Limb (tissue), 2 donors: ENCODE results near the gene FCRL1.

Experiments
- DNase-seq, 2 donors: peaks; one replicate each; pipeline ENCODE4 v3.0.0-alpha.2; 2016; ENCODE audit errors: extremely low spot score in 2 of 2

FCRL1 gene

DNA sequence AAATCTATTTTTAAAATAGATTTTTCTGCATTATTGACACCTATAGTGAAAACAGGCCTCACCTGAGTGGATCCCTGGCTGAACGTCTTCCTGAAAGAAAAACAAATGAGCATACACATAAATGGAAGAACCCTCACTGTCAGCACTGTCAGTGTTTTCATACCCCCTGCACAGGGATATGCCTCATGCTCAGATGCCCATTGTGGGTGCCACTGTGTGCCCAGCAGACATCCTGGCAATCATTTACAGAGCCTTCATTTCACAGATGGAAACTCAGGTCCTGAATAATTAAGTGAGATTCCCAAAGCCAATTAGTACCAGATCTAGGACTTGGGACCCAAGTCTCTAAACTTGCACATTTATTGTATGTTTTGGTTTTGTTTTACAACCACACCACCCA, 19.9 kb downstream of the FCRL1 start:
- no peak for DNase-seq

DNA sequence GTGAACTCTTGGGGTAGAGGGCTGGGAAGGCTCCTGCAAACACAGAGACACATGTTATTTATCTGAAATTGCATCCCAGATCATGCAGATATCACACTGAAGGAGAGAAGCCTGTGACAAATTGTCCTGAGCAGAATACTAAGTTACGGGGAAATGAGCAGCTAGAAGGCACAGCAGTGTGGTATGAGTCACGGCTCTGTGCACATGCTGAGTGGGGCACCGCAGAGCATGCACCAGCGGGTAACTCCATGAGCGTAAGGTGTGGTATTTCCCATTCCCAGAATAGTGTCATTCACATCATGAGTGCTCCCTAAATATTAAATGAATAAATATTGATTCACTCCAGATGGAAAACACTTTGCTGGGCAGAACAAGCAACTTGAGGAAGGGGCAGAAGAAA, 21.7 kb downstream of the FCRL1 start:
- DNase-seq: no peak

DNA sequence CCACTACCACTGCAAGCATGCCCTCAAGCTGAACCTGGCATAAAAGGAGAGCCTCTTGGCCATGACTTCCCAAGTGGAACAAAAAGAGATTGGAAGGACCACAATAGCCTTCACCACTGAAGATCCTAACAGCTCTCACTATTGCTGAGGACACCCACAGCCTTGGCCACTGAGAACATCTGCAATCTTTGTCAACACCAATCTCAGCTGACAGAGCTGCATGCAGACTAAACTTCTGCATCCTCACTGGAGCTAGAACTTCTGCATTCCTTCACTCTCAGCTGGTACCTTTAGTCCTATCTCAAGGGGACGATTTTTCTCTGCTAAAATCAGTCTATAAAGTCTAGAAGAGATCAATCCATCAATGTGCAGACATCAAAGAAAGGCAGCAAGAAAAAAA, 34.7 kb downstream of the FCRL1 start:
- no peak for DNase-seq

DNA sequence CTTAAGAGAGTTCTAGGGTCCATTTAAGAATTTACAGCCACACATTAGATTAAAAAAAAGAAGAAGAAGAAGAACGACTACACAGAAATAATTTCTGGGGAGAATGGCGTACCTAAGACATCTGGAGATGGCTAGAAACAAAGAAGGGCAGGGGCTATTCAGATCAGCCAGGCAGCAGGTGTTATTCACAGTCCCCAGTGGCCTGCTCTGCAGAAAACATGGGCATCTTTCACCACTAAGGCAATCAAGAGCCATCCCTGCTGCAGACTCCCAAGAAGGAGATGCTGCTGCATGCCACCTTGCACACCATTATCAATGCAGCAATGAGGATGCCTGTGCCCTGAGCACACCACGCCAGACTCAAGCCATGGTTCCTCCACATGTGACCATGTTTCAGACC, 35.1 kb downstream of the FCRL1 start:
- DNase-seq: no peak

DNA sequence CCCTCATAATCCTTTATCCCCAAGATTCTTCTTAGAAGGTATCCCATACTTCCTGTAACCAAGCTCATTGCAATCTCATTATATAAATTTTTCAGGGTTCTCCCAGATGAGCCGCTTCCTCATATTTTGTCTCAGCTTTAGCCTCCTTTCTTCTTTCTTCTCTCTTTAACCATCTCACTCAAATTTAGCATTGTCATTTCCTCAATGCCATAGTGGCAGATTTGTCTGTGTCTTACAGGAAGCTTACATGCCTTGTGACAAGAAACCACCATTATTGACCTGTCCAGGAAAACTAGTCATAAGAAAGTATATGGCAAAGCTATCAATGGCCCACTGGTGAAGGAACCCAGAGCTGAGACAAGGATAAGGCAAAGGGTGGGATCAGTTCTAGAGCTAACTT, 37.0 kb downstream of the FCRL1 start:
- no peak for DNase-seq

DNA sequence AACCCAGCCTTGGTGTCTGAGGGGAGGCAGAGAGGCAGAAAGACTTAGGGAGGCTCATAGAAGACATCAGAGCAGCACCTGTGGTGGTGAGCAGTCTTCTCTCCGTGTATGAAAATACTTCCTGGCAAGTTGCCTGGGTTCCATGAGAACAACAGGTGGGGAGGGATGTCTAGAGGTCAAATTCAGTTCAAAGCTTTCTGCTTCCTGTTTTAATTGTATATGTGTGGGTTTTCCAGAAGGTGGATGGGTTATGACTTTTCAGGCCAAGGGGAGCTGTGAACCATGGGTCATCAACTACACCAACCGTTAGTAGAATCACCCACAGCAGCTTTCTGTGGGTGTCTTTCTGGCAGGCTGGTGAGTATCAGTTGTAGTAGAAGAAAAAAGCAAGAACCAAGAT, 38.9 kb downstream of the FCRL1 start:
- DNase-seq: no peak

DNA sequence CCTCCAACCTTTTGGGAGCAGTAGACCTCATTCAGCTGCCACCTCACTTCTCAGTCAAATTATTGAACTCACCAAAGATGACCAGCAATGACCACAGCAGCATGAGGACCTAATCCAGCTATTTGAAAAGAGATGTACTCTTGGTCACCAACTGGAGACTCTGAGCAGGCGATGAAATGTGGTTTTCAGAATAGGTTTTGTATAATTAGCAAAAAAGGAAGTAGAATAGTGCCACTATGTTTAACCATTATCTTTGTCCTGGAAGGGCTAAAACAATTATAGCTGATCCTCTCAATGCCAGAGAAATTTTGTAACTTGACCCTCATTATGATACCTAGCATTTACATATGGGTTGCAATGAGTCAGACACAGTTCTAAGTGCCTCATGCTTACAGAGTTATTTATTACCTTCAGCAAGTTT, 42.9 kb downstream of the FCRL1 start, which contains the start of gene FCRL2:
Gene FCRL2 (minus strand): TSS at position 162 of the 421 bp plus-strand sequence. CDS start 59 bp downstream, at position 103.
- DNase-seq: no peak

DNA sequence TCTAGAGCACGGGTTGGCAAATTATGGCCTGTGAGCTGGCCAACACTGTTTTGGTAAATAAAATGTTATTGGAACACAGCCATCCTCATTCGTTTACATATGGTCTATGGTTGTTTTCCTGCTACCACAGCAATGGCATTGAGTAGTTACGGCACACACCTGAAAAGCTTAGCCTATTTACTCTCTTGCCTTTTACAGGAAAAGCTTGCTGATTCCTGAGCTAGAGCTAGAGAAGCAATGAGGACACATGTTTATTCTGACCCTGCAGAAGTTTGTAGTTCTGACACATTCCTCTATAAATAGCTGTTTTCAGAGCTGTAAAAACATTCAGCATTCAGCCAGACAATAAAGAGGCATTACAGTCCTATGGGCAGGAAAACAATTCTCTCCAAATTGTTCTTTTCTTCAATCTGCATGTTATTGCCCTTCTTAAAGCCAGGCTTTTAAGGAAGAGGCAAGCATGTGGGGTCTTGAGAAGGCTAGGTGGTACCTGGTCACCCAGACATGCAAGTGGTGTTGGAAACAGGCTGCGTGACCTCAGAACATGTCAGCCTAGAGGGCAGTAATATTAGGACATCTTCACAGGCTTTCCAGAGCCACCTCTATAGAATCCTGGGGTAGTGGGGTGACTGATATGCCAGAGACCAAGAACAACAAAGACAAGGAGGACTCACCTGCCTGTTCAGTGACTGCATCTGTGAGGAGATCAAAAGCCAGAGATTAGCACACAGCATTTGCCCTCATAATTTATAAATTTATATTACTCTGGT, 44.6 kb downstream of the FCRL1 start:
- no peak for DNase-seq

DNA sequence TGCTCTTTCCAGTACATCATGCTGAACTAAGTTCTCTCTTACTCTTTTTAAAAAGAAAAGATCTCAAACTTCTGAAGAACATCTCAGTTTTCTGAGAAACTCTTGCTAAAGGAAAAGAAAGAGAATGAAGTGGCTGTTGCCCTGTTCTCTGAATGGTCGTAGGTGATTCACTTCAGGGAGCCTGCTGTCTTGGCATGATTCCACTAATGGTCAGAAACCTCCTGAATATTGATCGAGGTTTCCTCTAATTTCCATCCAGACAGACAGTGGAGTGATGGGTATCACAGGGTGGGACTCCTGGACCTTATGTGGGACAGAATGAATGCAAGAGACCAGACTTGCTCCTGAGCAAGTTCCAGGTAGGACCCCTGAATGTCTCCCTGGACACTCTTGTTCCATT, 45.5 kb downstream of the FCRL1 start:
- no peak for DNase-seq

DNA sequence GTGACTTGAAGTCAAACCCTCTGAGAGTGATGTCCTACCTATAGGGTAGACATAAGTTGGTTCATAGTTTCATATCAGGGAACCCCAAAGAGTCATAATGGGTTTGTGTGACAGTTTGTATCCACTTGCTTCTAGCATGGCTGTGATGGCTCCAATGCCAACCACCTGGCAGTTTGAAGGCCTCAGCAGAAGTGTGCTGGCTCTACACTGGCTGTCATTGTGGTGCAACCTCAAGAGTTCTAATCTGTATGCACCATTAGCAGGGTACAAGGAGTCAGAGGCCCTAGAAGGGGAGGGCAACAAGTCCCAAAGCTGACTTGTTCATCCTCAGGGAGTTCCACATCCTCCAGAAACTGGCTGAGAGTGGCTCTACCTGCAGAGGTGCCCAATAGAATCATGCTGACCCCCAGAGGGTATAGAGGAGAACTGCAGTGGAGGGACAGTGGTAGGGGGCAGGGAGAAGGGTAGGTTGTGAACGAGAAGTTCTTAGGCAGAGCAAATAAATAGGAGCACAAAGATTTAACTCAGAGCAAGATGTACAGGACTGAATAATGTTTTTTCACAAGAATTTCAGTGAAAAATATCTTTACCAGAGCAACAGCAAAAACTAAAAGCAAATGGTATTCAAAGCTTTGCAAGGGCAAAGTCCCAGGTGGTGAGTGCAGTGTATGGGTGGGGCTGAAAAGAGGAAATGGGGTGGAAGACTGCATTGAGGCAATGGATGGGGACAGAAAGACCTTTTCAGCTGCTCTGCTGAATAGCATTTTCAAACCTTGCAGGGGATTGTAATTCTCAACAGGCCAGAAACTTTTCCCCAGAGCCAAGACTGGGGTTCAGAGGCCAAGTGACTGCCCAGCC, 46.2 kb downstream of the FCRL1 start:
- no peak for DNase-seq

DNA sequence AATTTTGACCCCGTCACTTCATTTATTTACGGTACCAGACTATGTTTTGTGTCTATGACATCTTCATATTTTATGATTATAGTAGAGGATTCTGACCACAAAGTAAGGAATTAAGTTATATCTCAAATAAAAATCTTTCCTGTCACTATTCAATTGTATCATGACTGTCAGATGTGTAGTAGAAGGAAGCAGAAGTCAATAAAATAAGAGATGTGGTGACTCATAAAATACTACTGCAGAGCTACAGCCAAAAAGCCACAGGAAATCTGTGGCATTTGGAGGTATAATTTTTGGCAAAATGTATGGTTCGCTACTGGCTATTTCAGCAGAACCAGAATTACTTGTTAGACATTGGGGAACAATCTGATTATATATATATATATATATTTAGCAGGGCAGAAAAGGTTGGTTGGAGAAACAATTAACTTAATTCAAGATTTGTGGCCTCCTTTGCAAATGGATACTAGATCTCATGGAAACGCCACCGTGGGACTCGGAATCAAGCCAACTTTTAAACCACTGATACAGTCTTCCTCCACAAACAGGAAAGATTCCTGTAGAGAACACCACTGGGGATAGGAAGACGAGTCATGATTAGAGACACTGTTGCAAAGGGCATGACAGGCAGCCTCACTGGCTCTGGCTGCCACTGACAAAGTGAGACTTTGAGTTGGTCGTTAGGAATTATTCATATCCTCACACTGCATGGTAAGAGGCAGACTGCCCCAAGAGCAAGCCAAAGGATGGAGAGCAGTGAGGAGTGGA, 48.1 kb downstream of the FCRL1 start:
- no peak for DNase-seq

DNA sequence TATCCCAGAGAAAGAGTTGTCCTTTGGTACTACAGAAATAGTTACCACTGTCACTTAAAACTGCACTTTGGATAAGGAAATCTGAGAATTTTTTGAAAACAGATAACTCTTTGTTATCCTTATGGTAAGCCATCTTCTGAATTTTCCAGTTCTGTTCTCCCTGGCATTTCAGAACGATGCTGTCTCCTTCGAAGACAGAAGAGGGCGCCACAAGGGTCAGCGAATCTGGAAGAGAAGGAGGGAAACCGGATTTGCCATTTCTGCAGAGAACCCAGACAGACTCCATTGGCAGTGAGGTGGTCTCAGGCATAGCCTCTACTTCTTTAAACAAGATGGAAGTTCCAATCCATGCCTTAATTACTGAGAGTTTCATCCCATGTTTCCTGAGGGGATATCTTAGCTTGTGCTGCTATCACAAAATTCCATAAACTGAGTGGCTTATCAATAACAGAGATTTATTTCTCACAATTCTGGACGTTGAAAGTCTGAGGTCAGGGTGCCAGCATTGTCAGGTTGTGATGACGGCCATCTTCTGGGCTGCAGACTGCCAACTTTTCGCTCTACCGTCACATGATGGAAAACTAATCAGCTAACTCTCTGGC, 49.4 kb downstream of the FCRL1 start:
- no peak for DNase-seq

DNA sequence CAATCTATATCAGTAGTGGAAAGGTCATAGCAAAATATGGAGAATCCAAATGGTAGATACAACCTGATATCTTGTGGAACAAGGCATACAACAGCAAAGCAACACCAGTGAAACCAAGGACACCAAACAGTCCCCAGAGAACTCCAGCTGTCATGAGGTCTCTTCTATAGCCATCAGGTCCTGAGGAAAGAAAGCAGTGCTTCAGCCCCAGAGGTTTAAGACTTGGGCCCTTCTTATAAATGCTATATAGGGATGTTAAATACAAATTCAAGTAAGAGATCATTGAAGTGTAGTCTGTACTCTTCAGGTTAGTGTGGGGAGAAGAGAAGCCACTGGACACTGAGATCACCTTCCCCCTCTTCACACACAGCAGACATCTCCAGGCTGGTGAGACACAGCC, 53.1 kb downstream of the FCRL1 start:
- no peak for DNase-seq

DNA sequence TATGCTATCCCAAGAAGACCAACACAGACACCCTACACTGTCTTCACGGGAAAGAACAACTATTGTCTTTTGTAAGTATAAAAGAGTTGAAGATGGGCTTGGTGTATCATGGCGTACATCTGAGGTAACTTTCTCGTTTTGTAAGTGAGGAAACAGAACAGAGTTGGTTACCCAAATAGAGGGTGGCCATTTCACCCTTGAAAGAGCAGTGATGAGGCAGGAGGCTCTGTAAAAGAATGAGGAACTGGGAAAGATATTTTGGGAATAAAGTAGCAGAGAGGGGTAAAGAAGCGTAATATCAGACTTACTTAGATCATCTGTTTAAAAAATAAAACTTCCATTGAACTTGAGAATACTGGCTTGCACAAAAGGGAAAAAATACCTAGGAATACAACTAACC, 61.9 kb downstream of the FCRL1 start:
- DNase-seq: no peak

DNA sequence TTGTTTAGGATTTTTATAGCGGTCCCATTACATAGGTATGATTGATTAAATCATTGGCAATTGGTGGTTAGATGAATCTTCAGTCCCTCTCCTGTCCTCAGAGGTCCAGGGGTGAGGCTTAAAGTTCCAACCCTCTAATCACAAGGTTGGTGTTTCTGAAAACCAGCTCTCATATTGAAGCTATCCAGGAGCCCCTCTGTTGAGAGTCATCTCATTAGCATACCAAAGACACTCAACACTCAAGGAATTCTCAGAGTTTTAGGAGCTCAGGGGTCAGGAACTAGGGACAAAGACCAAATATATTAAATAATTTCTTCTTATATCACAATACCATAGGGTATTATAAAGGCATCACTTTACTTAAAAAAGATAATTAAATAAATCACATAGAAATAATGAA, 66.3 kb downstream of the FCRL1 start:
- DNase-seq: no peak

DNA sequence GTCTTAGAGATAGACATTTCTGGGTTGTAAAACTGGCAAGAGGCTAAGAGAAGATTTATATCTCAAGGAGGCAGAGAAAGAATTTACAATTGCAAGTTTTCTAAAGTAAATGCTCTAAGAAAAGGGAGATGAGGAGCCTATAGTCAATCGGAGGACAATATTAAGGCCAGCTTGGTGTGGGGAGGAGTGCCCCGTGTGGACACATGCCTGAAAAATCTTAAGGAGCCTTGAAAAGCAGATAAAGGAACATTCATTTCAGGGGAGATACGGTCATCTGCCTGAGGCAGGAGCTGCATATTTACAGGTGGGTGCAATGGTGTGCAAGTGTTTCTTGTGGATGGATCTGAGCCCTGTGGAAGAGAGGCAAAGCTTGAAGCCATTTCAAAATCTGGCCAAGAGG, 68.6 kb downstream of the FCRL1 start:
- no peak for DNase-seq

DNA sequence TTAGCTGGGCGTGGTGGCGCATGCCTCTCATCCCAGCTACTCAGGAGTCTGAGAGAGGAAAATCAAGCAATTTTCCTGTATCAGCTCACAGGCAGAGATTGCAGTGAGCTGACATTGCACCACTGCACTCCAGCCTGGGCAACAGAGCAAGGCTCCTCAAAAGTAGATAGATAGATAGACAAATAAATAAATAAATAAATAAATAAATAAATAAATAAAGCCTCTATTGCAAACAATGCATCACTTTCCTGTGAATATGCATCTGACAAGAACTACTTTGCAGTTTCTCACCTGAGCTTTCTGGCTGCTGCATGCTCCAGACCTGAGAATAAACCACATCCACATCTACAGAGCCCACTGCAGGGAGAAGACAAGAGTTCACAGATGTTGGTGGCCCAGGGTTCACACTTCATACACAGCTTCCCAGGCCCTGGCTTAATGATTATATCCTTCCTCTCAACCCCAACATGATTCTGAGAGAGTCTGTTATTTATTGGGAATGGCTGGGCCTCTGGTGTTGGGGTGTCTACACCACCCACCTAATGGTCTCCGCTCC, 71.6 kb downstream of the FCRL1 start:
- no peak for DNase-seq
